NCI-H510A (cell line): ENCODE measurements around the gene KRTAP5-10.
"Not testable (repeated sequence)": the region's sequence is repeated elsewhere in the genome, so short reads cannot be mapped to it uniquely, and the experiment has no call there.

Experiments
- DNase-seq: peaks from one replicate; lab custom pipeline; 2025; lab: John Stamatoyannopoulos, UW

The KRTAP5-10 gene

DNA sequence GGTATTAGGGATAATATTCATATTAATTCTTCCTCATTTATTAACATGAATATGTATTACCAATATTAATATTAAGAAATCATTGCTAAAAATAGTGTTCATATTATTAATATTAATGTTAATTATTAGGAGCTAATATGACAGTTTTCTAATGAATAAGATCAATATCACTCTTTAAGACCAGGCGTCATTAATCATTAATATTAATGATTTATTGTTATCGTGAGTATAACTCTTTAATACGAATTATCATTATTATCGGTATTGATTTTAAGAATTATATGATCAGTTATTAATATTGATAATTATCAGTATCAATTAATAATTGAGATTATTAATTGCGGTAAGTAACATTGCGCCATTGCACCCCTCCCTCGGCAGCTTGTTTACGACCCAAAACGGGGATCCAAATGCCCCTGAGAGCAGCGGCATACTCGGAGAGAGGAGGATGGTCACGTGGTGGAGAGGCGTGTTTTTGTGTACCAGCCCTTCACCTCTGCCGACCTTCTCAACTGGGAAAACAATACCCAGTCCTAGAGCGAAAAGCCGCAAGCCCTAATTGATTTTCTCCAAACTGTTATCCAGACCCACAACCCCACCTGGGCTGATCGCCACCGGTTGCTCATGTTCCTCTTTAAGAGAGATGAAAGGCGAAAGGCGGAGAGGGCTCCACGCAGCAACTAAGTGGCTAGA lies 46.0 kb downstream of the KRTAP5-10 start:
- DNase-seq, result not testable (repeated sequence)

GRCh38 chr11:71613931-71614330 lies 48.6 kb downstream of the KRTAP5-10 start:
- DNase-seq, result not testable (repeated sequence)

DNA sequence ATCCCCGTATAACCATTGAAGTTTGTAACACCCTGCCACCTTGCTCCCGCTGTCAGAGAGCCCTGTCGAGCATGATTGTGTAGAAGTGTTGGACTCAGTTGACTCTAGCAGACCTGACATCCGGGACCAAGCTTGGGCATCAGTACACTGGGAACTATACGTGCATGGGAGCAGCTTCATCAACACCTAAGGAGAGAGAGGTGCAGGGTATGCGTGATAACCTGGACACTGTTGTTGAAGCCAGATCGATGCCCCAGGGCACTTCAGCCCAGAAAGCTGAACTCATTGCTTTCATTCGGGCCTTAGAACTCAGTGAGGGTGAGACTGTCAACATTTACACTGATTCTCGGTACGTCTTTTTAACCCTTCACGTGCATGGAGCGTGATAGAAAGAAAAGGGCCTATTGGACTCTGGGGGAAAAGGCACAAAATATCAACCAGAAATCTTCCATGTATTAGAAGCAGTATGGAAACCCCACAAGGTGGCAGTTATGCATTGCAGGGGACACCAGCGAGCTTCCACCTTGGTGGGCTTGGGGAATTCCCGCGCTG lies 49.1 kb downstream of the KRTAP5-10 start:
- not testable (repeated sequence) for DNase-seq

GRCh38 chr11:71615003-71615402 lies 49.6 kb downstream of the KRTAP5-10 start:
- not testable (repeated sequence) for DNase-seq
